ENCODE data around the gene CAPZB.

CAPZB gene

DNA sequence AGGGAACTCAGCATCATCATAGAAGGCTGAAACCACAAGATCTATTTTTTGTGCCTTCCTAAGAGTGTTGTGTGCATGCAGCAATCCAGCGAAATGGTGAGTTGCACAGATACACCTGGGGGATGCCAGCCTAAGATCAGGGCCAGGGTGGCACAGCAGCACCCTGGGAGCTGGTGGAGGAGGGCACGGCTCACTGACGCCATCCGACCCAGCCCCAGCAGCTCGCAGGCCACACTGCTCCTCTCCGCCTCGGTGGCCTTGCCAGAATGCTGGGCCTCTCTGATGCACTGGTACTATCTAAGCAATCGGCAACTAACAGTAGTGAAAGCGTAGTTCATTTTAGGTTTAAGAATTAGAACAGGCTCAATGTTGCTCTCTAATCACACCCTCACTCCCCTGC is 37.8 kb downstream of the CAPZB start:
- no peak for DNase-seq

DNA sequence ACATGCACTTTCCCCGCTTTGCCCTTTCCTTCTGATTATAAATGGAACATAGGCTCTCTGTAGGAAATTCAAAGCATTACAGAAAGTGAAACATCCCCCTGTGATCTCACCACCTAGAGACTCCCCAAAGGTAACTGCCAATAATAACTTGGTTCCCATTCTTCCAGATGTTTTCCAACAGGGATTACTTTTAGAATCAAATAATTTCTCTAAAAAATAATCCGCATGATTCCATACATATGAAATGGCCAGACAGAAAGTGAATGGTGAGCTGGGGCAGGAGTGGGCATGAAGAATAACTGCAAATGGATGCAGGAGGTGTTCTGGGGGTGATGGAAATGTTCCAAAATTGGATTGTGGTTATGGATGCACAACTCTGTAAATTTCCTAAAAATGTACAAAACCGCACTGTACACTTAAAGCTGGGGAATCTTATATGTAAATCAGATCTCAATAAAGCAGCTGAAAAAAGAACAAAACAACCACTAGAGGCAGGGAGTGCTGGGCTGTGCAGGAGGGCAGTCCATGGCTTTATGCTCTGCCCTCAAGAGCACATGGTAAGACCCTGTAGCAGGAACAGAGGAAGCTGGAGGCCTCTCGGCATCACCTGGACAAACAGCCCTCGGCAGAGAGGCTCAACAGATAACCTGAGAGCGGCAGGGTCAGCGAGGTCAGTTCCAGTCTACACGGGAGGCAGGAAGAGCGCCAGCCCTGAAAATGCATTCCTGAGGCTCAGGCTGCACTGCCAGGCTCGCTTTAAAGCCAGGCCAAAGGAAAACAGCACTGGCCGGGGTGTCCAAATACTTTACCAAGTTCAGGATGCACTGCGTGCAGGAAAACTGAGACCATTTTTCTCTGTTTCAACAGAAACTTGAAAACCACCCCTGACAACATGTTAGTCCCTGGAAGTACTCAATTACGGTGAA is 39.7 kb downstream of the CAPZB start:
- DNase-seq = no peak

- DNase-seq = no peak
Observed at GRCh38 chr1:19444296-19445021, 40.9 kb downstream of the CAPZB start.

GRCh38 chr1:19443326-19443725 is 42.0 kb downstream of the CAPZB start:
- DNase-seq = no peak

DNA sequence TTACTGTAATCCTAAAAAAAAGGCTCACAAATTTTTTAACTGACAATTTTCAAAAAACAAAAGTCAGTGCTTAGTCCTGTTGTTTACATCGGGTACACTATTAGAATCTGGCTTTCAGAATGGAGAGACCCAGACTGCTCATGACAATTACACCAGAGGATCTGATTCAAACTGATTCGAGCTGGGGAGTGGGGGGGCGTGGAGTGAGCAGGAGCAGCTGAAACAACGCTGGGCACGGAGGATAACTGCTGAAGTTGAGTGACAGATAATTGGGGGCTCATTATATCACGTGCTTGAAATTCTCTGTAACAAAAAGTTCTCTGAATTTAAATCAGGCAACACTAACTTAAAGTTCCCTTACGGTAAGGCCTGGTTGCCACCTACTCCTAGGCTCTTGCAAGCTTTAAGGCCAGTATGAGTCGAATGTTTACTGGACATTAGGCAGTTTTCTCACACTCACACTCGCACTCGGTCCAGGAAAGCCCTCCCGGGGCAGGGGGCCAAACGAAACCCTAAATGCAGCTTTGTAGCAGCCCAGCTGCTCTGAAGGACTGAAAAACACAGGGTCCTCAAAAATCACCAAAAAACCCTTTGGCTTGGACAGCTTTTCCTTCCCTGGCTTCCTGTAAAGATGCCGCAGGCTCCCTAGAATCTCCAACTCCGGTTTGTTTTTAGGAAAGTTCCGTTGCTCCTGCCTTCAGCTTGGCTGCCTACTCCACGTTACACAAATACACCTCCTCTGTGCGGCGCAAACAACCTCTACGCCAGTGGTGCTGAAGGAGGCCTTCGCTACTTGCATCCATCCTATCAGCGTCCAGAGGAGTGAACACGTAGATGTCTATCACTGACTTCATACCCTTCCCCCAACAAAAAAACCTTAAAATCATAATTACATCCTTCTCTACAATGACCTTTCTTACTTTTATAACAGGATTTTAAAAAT is 42.9 kb downstream of the CAPZB start:
- DNase-seq = no peak

GRCh38 chr1:19441048-19441780 is 44.1 kb downstream of the CAPZB start:
- no peak for DNase-seq

GRCh38 chr1:19439464-19440171 is 45.7 kb downstream of the CAPZB start:
- DNase-seq = no peak

- no peak for DNase-seq
Observed at GRCh38 chr1:19438516-19439195, 46.7 kb downstream of the CAPZB start.

GRCh38 chr1:19437891-19438294 is 47.4 kb downstream of the CAPZB start:
- no peak for DNase-seq

GRCh38 chr1:19436716-19437476 is 48.4 kb downstream of the CAPZB start:
- DNase-seq = no peak

GRCh38 chr1:19435851-19436455 is 49.4 kb downstream of the CAPZB start:
- DNase-seq = no peak

- no peak for DNase-seq
Observed at GRCh38 chr1:19435181-19435580, 50.2 kb downstream of the CAPZB start.

GRCh38 chr1:19433719-19433998 is 51.7 kb downstream of the CAPZB start:
- no peak for DNase-seq

GRCh38 chr1:19432943-19433718 is 52.2 kb downstream of the CAPZB start:
- DNase-seq = peak; percentile 15

GRCh38 chr1:19430121-19431068 is 54.9 kb downstream of the CAPZB start:
- no peak for DNase-seq

DNA sequence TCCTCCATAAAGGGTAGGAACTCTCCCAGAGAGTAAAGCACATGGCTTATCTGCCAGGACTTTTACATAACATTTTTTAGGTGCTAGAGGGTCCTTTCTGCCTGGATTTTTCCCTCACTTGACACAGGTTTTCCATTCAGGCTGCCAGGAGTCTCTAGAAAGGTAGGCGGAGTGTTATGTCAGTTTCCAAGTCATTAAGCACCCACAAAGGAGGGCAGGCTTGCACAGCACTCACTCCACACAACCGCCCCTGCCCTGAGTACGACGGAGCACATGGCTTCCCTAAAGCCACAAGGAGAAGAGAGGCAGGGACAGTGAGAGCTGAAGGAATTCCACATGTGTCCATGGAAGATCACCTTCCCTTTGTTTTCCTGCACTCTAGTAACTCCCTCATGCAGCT is 55.7 kb downstream of the CAPZB start:
- no peak for DNase-seq

GRCh38 chr1:19427087-19427781 is 58.1 kb downstream of the CAPZB start:
- DNase-seq = no peak

All from activated CD4-positive, alpha-beta T cell treated with anti-CD3 and anti-CD28 coated beads, Interleukin-10, Interleukin-2, amounts not matched to agents 100 ng/mL and 50 ng/mL, durations not matched to agents 16 hours and 8 hours (primary cell).